H9 (cell line): ENCODE data around the gene KDM3A. TPM values are rescaled to one million over a fixed set of nuclear protein-coding genes. Genes with fewer than 3 reads are reported as not detected.

Experiments
- DNase-seq: peaks from one replicate; pipeline ENCODE4 v3.0.0-alpha.2; 2017
- H2AFZ ChIP-seq: one replicate; pipeline ENCODE4 v1.6.1; 2013; ENCODE audit warnings: mild to moderate bottlenecking, low read length, control low read depth, moderate library complexity
- H2AK5ac ChIP-seq: 2 replicates; pipeline ENCODE4 v1.6.1; 2013; ENCODE audit warnings: low read length, control low read depth, mixed read lengths; ENCODE audit not compliant: insufficient read length
- H2BK120ac ChIP-seq: one replicate; pipeline ENCODE4 v1.6.1; 2013; ENCODE audit warnings: low read depth, mild to moderate bottlenecking, low read length, control low read depth, inconsistent platforms; ENCODE audit not compliant: poor library complexity, severe bottlenecking
- H2BK12ac ChIP-seq: 2 replicates; pipeline ENCODE4 v1.6.1; 2013; ENCODE audit warnings: low read length, control low read depth, mixed read lengths, low read depth; ENCODE audit not compliant: insufficient read length
- H2BK15ac ChIP-seq: 2 replicates; pipeline ENCODE4 v1.6.1; 2013; ENCODE audit warnings: low read depth, low read length, control low read depth
- H2BK20ac ChIP-seq: one replicate; pipeline ENCODE4 v1.6.1; 2013; ENCODE audit warnings: low read depth, mild to moderate bottlenecking, low read length, control low read depth, inconsistent platforms; ENCODE audit not compliant: poor library complexity, severe bottlenecking
- H2BK5ac ChIP-seq: 2 replicates; pipeline ENCODE4 v1.6.1; 2013; ENCODE audit warnings: low read length, control low read depth, mixed read lengths; ENCODE audit not compliant: insufficient read length
- H3K14ac ChIP-seq: 2 replicates; pipeline ENCODE4 v1.6.1; 2013; ENCODE audit warnings: low read length, control low read depth; ENCODE audit not compliant: insufficient read depth
- H3K18ac ChIP-seq: 2 replicates; pipeline ENCODE4 v1.6.1; 2013; ENCODE audit warnings: low read depth, mild to moderate bottlenecking, mixed read lengths, low read length, control low read depth; ENCODE audit not compliant: insufficient read length
- H3K23ac ChIP-seq: 2 replicates; pipeline ENCODE4 v1.6.1; 2013; ENCODE audit warnings: low read length, control low read depth, mixed read lengths, low read depth; ENCODE audit not compliant: insufficient read length
- H3K23me2 ChIP-seq: 2 replicates; pipeline ENCODE4 v1.6.1; 2013; ENCODE audit warnings: low read depth, mild to moderate bottlenecking, mixed read lengths, low read length, control low read depth; ENCODE audit not compliant: insufficient read length, poor library complexity, severe bottlenecking
- H3K27ac ChIP-seq: 2 replicates; pipeline ENCODE4 v1.5.1; 2013; ENCODE audit warnings: low read length, control low read depth, mixed read lengths, low read depth; ENCODE audit not compliant: insufficient read length
- H3K27me3 ChIP-seq: 2 replicates; pipeline ENCODE4 v1.6.1; 2013; ENCODE audit warnings: low read length, control low read depth, inconsistent platforms; ENCODE audit not compliant: insufficient read depth
- H3K4ac ChIP-seq: 2 replicates; pipeline ENCODE4 v1.6.1; 2013; ENCODE audit warnings: low read depth, mild to moderate bottlenecking, control low read depth, inconsistent platforms, low read length, moderate library complexity
- H3K4me1 ChIP-seq: 2 replicates; pipeline ENCODE4 v1.6.1; 2013; ENCODE audit warnings: low read length, control low read depth, inconsistent platforms; ENCODE audit not compliant: insufficient read depth
- H3K4me2 ChIP-seq: 2 replicates; pipeline ENCODE4 v1.6.1; 2013; ENCODE audit warnings: low read length, control low read depth, mixed read lengths; ENCODE audit not compliant: insufficient read length, insufficient read depth
- H3K56ac ChIP-seq: 2 replicates; pipeline ENCODE4 v1.6.1; 2013; ENCODE audit warnings: low read depth, mild to moderate bottlenecking, mixed read lengths, low read length, control low read depth; ENCODE audit not compliant: insufficient read length
- H3K79me1 ChIP-seq: 2 replicates; pipeline ENCODE4 v1.6.1; 2013; ENCODE audit warnings: low read depth, mild to moderate bottlenecking, moderate library complexity, low read length, control low read depth, inconsistent platforms; ENCODE audit not compliant: insufficient read depth, poor library complexity, severe bottlenecking
- H3K79me2 ChIP-seq: 2 replicates; pipeline ENCODE4 v1.6.1; 2013; ENCODE audit warnings: low read length, control low read depth, inconsistent platforms; ENCODE audit not compliant: insufficient read depth
- H3K9ac ChIP-seq: 2 replicates; pipeline ENCODE4 v1.6.1; 2013; ENCODE audit warnings: low read length, control low read depth, mixed read lengths; ENCODE audit not compliant: insufficient read length; ENCODE audit errors: extremely low read depth
- H3K9me3 ChIP-seq: one replicate; pipeline ENCODE4 v1.6.1; 2013; ENCODE audit warnings: low read depth, low read length, inconsistent platforms; ENCODE audit not compliant: control insufficient read depth
- H3T11ph ChIP-seq: one replicate; pipeline ENCODE4 v1.6.1; 2013; ENCODE audit warnings: mild to moderate bottlenecking, low read length, control low read depth, inconsistent platforms
- H4K20me1 ChIP-seq: one replicate; pipeline ENCODE4 v1.6.1; 2013; ENCODE audit not compliant: control insufficient read depth, insufficient read length, insufficient read depth
- H4K5ac ChIP-seq: 2 replicates; pipeline ENCODE4 v1.6.1; 2013; ENCODE audit warnings: low read depth, mild to moderate bottlenecking, mixed read lengths, low read length, control low read depth; ENCODE audit not compliant: insufficient read length
- H4K8ac ChIP-seq: replicated peaks from 2 replicates; pipeline ENCODE4 v1.6.1; 2013; ENCODE audit warnings: low read length, control low read depth, mixed read lengths, low read depth; ENCODE audit not compliant: insufficient read length
- H4K91ac ChIP-seq: 2 replicates; pipeline ENCODE4 v1.6.1; 2013; ENCODE audit warnings: low read depth, mild to moderate bottlenecking, moderate library complexity, mixed read lengths, low read length, control low read depth; ENCODE audit not compliant: insufficient read length
- H3K27ac Mint-ChIP-seq, 3 experiments: 2 replicates in 2 of 3; 3 replicates in 1 of 3; pipeline ENCODE4 v1.8.0; 2020 to 2021; ENCODE audit warnings: mixed read lengths in 3 of 3, mild to moderate bottlenecking in 1 of 3, moderate library complexity in 1 of 3
- H3K27me3 Mint-ChIP-seq: 2 replicates; pipeline ENCODE4 v1.8.0; 2021; ENCODE audit warnings: low read depth, mild to moderate bottlenecking, moderate library complexity, mixed read lengths
- H3K36me3 Mint-ChIP-seq, 3 experiments: 2 replicates in 2 of 3; 3 replicates in 1 of 3; pipeline ENCODE4 v1.8.0; 2020 to 2021; ENCODE audit warnings: low read depth in 3 of 3, mixed read lengths in 3 of 3; ENCODE audit not compliant: insufficient read depth in 1 of 3
- H3K4me1 Mint-ChIP-seq, 2 experiments: 2 replicates each; pipeline ENCODE4 v1.8.0; 2020; ENCODE audit warnings: mixed read lengths in 2 of 2
- H3K4me3 Mint-ChIP-seq, 2 experiments: 2 replicates in 1 of 2; 3 replicates in 1 of 2; pipeline ENCODE4 v1.8.0; 2020 to 2021; ENCODE audit warnings: mild to moderate bottlenecking in 2 of 2, mixed read lengths in 2 of 2, moderate library complexity in 1 of 2
- H3K9me3 Mint-ChIP-seq, 2 experiments: 2 replicates in 1 of 2; 3 replicates in 1 of 2; pipeline ENCODE4 v1.8.0; 2020; ENCODE audit warnings: mild to moderate bottlenecking in 2 of 2, mixed read lengths in 2 of 2, moderate library complexity in 1 of 2
- WGBS: extraction: QIAGEN DNeasy Blood & Tissue Kit; methylation state at CpG from one replicate; pipeline ENCODE4 v1.1.7; 2013; ENCODE audit warnings: missing lambda C conversion rate, low lambda C conversion rate, mixed read lengths; ENCODE audit not compliant: insufficient read length; ENCODE audit errors: extremely low coverage; 5-methylcytosine and 5-hydroxymethylcytosine counted together
- total RNA-seq: library from RNA; stranded (reverse); gene quantifications from 2 replicates; pipeline ENCODE4 v1.2.1, GENCODE V29; 2021
- TF ChIP-seq, protein P1 (sequence below): fragments of 200-600 bp; sonication (generic); conservative IDR thresholded peaks from 3 replicates; pipeline ENCODE4 v1.8.0; 2021; ENCODE audit warnings: antibody characterized with exemption, mild to moderate bottlenecking

Gene KDM3A
- total RNA-seq, 1 experiment from 2014 or later = 28.1 TPM

DNA sequence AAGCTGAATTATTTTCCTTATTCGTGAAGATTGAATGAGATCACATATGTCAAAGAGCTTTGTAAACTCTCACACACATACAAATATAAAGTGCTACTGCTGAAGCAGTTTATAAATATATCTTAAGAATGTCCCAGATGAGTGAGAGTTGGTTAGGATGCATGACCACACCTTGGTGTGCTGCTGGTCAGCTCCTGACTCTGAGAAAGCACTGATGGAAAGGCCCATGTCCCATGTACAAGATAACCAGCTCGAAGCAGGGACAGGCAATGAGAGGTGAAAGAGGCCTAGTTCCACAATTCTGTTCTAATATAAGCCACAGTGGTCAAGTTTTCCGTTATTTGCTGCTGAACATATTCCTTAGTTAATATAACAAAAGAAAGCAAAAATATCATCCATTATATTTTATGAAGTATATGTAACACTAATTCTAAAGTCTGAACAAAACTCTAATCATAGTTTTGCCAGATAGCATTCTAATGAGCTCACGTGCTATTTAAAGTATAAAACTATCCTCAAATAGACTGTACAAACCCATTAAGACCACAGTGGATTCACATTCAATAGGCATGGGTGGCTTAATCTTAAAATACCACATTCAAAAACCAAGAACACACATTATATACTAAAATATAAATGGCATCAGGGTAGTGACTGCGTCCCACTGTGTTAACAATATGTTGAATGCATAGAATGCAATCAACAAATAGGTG lies 72.9 kb downstream of the KDM3A start:
- H4K5ac ChIP-seq = no peak overlapping the region
- no peaks in the 10 kb centered on the region for H3K27me3 ChIP-seq
- H2BK15ac ChIP-seq = no peak overlapping the region
- no CpG with 5 or more reads among the region's 5 CpGs for WGBS
- no peaks in the 10 kb centered on the region for H3K23me2 ChIP-seq
- H3T11ph ChIP-seq = no peak overlapping the region
- no peak overlapping the region for H2AFZ ChIP-seq
- H2AK5ac ChIP-seq = no peak overlapping the region
- no peak overlapping the region for H2BK120ac ChIP-seq
- no peaks in the 10 kb centered on the region for H4K20me1 ChIP-seq
- H3K27ac ChIP-seq = no peak overlapping the region
- Mint-ChIP-seq H3K27ac (no peak overlapping the region), H3K4me1 (no peaks in the 10 kb centered on the region; a peak in 1 of 4 replicates), H3K36me3 (peaks cover 4 to 14% (median 7%) of the 10 kb centered on the region in 3 experiments; a peak in 5 of 7 replicates), H3K9me3 (no peaks in the 10 kb centered on the region), H3K4me3 (no peak overlapping the region), H3K27me3 (no peaks in the 10 kb centered on the region)
- H3K4me1 ChIP-seq = no peaks in the 10 kb centered on the region
- no peaks in the 10 kb centered on the region for H3K79me1 ChIP-seq
- no peak overlapping the region for H3K14ac ChIP-seq
- no peak overlapping the region for H3K4me2 ChIP-seq
- H2BK12ac ChIP-seq = no peak overlapping the region
- no peaks in the 10 kb centered on the region for H3K79me2 ChIP-seq
- no peak overlapping the region for H3K56ac ChIP-seq
- no peak overlapping the region for H2BK5ac ChIP-seq
- H3K9ac ChIP-seq = no peak overlapping the region
- H4K91ac ChIP-seq = no peak overlapping the region
- H3K23ac ChIP-seq = no peak overlapping the region
- no peak overlapping the region for H3K4ac ChIP-seq
- no peak for DNase-seq
- no peaks in the 10 kb centered on the region for H3K9me3 ChIP-seq
- H3K18ac ChIP-seq = no peak overlapping the region
- no peak overlapping the region for H2BK20ac ChIP-seq
- TF ChIP-seq, protein P1, sequence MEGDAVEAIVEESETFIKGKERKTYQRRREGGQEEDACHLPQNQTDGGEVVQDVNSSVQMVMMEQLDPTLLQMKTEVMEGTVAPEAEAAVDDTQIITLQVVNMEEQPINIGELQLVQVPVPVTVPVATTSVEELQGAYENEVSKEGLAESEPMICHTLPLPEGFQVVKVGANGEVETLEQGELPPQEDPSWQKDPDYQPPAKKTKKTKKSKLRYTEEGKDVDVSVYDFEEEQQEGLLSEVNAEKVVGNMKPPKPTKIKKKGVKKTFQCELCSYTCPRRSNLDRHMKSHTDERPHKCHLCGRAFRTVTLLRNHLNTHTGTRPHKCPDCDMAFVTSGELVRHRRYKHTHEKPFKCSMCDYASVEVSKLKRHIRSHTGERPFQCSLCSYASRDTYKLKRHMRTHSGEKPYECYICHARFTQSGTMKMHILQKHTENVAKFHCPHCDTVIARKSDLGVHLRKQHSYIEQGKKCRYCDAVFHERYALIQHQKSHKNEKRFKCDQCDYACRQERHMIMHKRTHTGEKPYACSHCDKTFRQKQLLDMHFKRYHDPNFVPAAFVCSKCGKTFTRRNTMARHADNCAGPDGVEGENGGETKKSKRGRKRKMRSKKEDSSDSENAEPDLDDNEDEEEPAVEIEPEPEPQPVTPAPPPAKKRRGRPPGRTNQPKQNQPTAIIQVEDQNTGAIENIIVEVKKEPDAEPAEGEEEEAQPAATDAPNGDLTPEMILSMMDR = no peak
- no peak overlapping the region for H4K8ac ChIP-seq
